ENCODE data around the gene EVI2A. TPM values are rescaled to one million over a fixed set of nuclear protein-coding genes. Genes with fewer than 3 reads are reported as not detected.

EVI2A gene
- total RNA-seq (ENCODE audit: unreplicated experiment), result not detected
- long read RNA-seq, result 0 reads

- peaks cover 10% of the 10 kb centered on the region for H3K4me1 Mint-ChIP-seq (ENCODE audit: unreplicated experiment)
- no peak for TF ChIP-seq CTCF (IDR thresholded peaks at IDR 0.05; ENCODE audit: unreplicated experiment)
- no peak within 1 kb of the TSS for H3K27ac Mint-ChIP-seq (ENCODE audit: unreplicated experiment)
- H3K9me3 Mint-ChIP-seq (ENCODE audit: unreplicated experiment), result no peaks in the 10 kb centered on the region
- no peaks in the 10 kb centered on the region for H3K27me3 Mint-ChIP-seq (ENCODE audit: unreplicated experiment)
- H3K36me3 Mint-ChIP-seq (ENCODE audit: low read depth, unreplicated experiment), result no peaks in the 10 kb centered on the region
- H3K4me3 Mint-ChIP-seq (ENCODE audit: unreplicated experiment), result no peak within 1 kb of the TSS
- DNase-seq (ENCODE audit: low spot score), result no peak
These were observed at the start of gene EVI2A for GRCh38 chr17:31321481-31321880. TSS of gene EVI2A (minus strand) at chr17:31321622. CDS start at chr17:31319013, 2,609 bp downstream.

- no peak for DNase-seq (ENCODE audit: low spot score)
- Mint-ChIP-seq H3K27me3 (ENCODE audit: unreplicated experiment) (no peaks in the 10 kb centered on the region), H3K27ac (ENCODE audit: unreplicated experiment) (no peak overlapping the region), H3K36me3 (ENCODE audit: low read depth, unreplicated experiment) (peaks cover 6% of the 10 kb centered on the region), H3K4me1 (ENCODE audit: unreplicated experiment) (no peaks in the 10 kb centered on the region), H3K4me3 (ENCODE audit: unreplicated experiment) (no peak overlapping the region), H3K9me3 (ENCODE audit: unreplicated experiment) (no peaks in the 10 kb centered on the region)
- no peak for TF ChIP-seq CTCF (IDR thresholded peaks at IDR 0.05; ENCODE audit: unreplicated experiment)
These were observed 47.8 kb upstream of the EVI2A start for GRCh38 chr17:31369266-31369665.

- H3K36me3 Mint-ChIP-seq (ENCODE audit: low read depth, unreplicated experiment), result peaks cover 3% of the 10 kb centered on the region
- H3K4me1 Mint-ChIP-seq (ENCODE audit: unreplicated experiment), result no peaks in the 10 kb centered on the region
- H3K27ac Mint-ChIP-seq (ENCODE audit: unreplicated experiment), result no peak overlapping the region
- no peaks in the 10 kb centered on the region for H3K9me3 Mint-ChIP-seq (ENCODE audit: unreplicated experiment)
- TF ChIP-seq CTCF (IDR thresholded peaks at IDR 0.05; ENCODE audit: unreplicated experiment), result no peak
- H3K4me3 Mint-ChIP-seq (ENCODE audit: unreplicated experiment), result no peak overlapping the region
- no peaks in the 10 kb centered on the region for H3K27me3 Mint-ChIP-seq (ENCODE audit: unreplicated experiment)
- no peak for DNase-seq (ENCODE audit: low spot score)
These were observed 44.7 kb upstream of the EVI2A start for GRCh38 chr17:31366088-31366487.

DNA sequence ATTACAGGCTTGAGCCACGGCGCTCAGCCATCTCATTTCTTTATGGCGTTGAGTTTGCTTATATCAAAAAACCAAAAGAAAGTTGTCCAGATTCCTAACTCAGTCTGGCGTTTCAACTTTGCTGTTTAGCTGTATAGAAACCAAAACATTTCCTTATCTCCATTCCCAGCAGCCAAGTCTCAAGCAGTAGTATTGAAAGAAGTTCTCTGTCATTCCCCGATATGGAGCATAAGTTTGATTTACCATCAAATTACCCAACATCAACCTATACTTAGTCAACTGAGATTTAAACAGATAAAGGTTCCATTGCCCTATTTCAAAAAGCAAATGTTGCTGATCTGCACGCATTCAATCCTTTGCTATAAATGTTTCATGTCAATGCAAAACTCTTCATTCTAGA is 42.6 kb upstream of the EVI2A start:
- Mint-ChIP-seq H3K27me3 (ENCODE audit: unreplicated experiment) (no peaks in the 10 kb centered on the region), H3K4me1 (ENCODE audit: unreplicated experiment) (no peaks in the 10 kb centered on the region), H3K4me3 (ENCODE audit: unreplicated experiment) (no peak overlapping the region), H3K27ac (ENCODE audit: unreplicated experiment) (no peak overlapping the region), H3K9me3 (ENCODE audit: unreplicated experiment) (no peaks in the 10 kb centered on the region), H3K36me3 (ENCODE audit: low read depth, unreplicated experiment) (peaks cover 7% of the 10 kb centered on the region)
- DNase-seq (ENCODE audit: low spot score), result no peak
- TF ChIP-seq CTCF (IDR thresholded peaks at IDR 0.05; ENCODE audit: unreplicated experiment), result no peak

DNA sequence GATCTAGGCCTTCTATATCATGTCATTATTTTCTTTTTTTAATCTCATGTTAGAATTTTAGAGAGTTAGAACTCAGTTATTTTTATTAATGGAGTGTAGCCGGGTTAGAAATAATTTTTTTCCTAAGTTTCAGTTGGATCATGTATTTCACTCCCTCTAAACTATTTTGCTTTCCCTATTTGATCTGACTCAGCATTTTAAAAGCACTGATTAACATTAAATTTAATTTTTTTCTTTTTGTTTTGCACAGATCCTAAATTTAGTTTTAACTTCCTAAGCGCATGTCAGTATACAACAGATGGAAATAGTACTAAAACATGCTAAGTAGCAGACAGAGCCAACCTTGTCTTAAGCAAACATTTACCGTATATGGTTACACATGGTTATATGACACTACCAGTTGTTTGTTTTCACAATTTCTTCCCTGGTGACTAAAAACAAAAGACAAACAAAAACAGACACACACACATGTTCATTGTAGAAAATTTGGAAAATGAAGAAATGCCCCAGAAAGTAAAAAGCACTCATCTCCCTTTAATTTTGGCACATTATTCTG is 36.5 kb upstream of the EVI2A start:
- TF ChIP-seq CTCF (IDR thresholded peaks at IDR 0.05; ENCODE audit: unreplicated experiment), result no peak
- H3K4me3 Mint-ChIP-seq (ENCODE audit: unreplicated experiment), result no peak overlapping the region
- peaks cover 19% of the 10 kb centered on the region for H3K36me3 Mint-ChIP-seq (ENCODE audit: low read depth, unreplicated experiment)
- no peaks in the 10 kb centered on the region for H3K27me3 Mint-ChIP-seq (ENCODE audit: unreplicated experiment)
- H3K9me3 Mint-ChIP-seq (ENCODE audit: unreplicated experiment), result no peaks in the 10 kb centered on the region
- no peak for DNase-seq (ENCODE audit: low spot score)
- no peaks in the 10 kb centered on the region for H3K4me1 Mint-ChIP-seq (ENCODE audit: unreplicated experiment)
- no peak overlapping the region for H3K27ac Mint-ChIP-seq (ENCODE audit: unreplicated experiment)
